Activated CD4-positive, alpha-beta memory T cell treated with anti-CD3 and anti-CD28 coated beads for 36 hours (primary cell): Measurements from ENCODE around the gene DAGLA. TPM values are rescaled to one million over a fixed set of nuclear protein-coding genes. Genes with fewer than 3 reads are reported as not detected.

Experiments used
- CTCF ChIA-PET: fragments of 350-600 bp; sonication (Branson Sonifier 250); formaldehyde crosslinking; loops from one replicate; lab custom pipeline; 2021; ENCODE audit warnings: antibody characterized with exemption, inconsistent platforms; lab: Charles Lee
- POLR2A ChIA-PET: fragments of 350-600 bp; sonication (Branson Sonifier 250); formaldehyde crosslinking; loops from one replicate; lab custom pipeline; 2021; ENCODE audit warnings: antibody characterized with exemption; lab: Charles Lee
- DNase-seq: peaks from one replicate; pipeline ENCODE4 v3.0.0-alpha.2; 2020
- H3K27ac Mint-ChIP-seq: one replicate; pipeline ENCODE4 v1.8.0; 2021; ENCODE audit warnings: mixed read lengths
- H3K27me3 Mint-ChIP-seq: one replicate; pipeline ENCODE4 v1.8.0; 2021; ENCODE audit warnings: mixed read lengths
- H3K36me3 Mint-ChIP-seq: one replicate; pipeline ENCODE4 v1.8.0; 2021; ENCODE audit warnings: mixed read lengths
- H3K4me1 Mint-ChIP-seq: one replicate; pipeline ENCODE4 v1.8.0; 2021; ENCODE audit warnings: low read depth, mixed read lengths
- H3K4me3 Mint-ChIP-seq: one replicate; pipeline ENCODE4 v1.8.0; 2021; ENCODE audit warnings: mild to moderate bottlenecking, mixed read lengths
- H3K9me3 Mint-ChIP-seq: one replicate; pipeline ENCODE4 v1.8.0; 2021; ENCODE audit warnings: mixed read lengths
- intact Hi-C: fragments of 100-400 bp; cut with micrococcal nuclease; formaldehyde crosslinking; loops from one replicate; pipeline ENCODE4 v1.15.1; 2023
- total RNA-seq, 2 experiments: library from RNA; stranded (reverse); gene quantifications; one replicate each; pipeline ENCODE4 v1.2.3, GENCODE V29; 2021

The DAGLA gene
- total RNA-seq, 2 experiments from 2014 or later = 0.12 to 0.15 TPM

DNA sequence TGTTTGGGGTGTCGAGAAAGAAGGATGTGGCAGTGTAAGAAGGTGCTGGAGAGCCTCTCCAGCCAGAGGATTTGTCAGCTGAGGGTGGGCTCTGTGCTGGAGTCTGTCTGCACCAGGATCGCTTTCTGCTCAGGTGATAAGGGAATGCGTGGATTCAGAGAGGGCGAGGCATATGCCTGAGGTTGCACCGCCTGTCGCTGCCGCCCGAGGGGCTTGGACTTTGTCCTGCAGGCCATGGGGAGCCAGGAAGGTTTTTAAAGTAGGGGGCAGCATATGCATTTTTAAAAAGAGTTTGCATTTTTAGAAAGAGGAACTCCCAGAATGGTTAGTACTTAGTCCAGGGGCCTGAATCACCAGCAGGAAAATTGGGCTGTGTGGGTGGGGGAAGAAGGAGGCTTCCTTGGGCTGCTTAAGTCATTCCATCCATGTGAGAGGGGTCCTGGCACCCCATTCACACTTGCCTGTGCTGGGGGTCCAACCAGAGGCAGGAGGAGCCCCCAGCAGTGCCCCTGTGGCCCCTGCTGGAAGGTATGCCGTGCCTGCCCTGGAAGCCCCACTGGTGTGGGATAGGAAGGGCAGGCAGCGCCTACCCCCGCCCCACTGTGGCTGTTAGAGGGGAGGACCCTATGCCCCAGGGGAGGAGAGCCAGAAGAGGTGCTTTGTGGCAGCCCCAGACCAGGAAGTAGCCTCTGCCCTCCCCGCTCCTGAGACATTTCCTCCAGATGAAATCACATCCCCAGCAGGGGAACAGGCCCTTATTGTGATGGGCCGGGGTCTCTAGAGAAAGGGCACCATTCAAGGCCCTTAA, 36.5 kb downstream of the DAGLA start:
- Mint-ChIP-seq H3K27ac (no peak overlapping the region), H3K36me3 (no peaks in the 10 kb centered on the region), H3K4me1 (no peaks in the 10 kb centered on the region), H3K27me3 (no peaks in the 10 kb centered on the region), H3K4me3 (no peak overlapping the region), H3K9me3 (no peaks in the 10 kb centered on the region)
- CTCF ChIA-PET = interaction anchor here (0.7 kb wide), 1 partner anchor 78 kb away, joined by 3 read pairs; no protein-coding TSS in a partner anchor
- POLR2A ChIA-PET = no interaction called here
- intact Hi-C loops = no loop called here
- no peak for DNase-seq

- intact Hi-C loops = no loop called here
- Mint-ChIP-seq H3K27me3 (no peaks in the 10 kb centered on the region), H3K4me1 (no peaks in the 10 kb centered on the region), H3K27ac (no peak overlapping the region), H3K4me3 (no peak overlapping the region), H3K9me3 (no peaks in the 10 kb centered on the region), H3K36me3 (no peaks in the 10 kb centered on the region)
- no peak for DNase-seq
- ChIA-PET POLR2A (no interaction called here), CTCF (interaction anchor here (2.0 kb wide), 1 partner anchor 16 kb away, joined by 6 read pairs; no protein-coding TSS in a partner anchor)
These were observed 37.3 kb downstream of the DAGLA start for GRCh38 chr11:61717286-61718033.

DNA sequence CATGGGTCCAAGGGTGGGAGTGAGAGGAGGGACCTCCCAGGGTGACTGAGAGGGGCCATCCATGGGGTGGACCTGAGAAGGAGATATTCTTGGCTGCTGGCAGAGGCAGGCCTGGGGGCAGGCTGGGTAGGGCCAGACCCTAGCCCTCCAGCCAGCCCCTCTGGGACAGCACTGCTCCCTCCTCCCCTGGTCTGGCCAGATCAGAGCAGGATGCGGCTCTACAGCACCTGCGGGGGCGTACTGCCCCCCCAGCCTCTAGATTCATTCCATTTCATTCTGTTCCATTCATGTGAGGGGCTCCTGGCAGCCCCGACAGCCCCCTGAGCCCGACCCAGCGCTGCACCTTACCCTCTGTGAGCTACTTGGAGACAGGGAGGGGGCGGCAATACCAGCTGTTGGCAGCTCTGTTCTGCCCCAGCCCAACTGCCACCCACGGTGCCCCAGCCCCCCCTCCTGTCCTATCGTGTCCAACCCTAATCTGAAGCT, 37.9 kb downstream of the DAGLA start:
- intact Hi-C loops = no loop called here
- Mint-ChIP-seq H3K27ac (no peak overlapping the region), H3K4me3 (no peak overlapping the region), H3K9me3 (no peaks in the 10 kb centered on the region), H3K36me3 (no peaks in the 10 kb centered on the region), H3K4me1 (no peaks in the 10 kb centered on the region), H3K27me3 (no peaks in the 10 kb centered on the region)
- CTCF ChIA-PET = interaction anchor here (2.0 kb wide), 1 partner anchor 15 kb away, joined by 6 read pairs; no protein-coding TSS in a partner anchor
- POLR2A ChIA-PET = no interaction called here
- DNase-seq = no peak

GRCh38 chr11:61718621-61719302, 38.6 kb downstream of the DAGLA start:
- intact Hi-C loops = no loop called here
- DNase-seq = no peak
- H3K27me3 Mint-ChIP-seq = no peaks in the 10 kb centered on the region
- ChIA-PET CTCF (interaction anchor here (2.0 kb wide), 1 partner anchor 14 kb away, joined by 6 read pairs; no protein-coding TSS in a partner anchor), POLR2A (no interaction called here)
- no peaks in the 10 kb centered on the region for H3K9me3 Mint-ChIP-seq
- no peaks in the 10 kb centered on the region for H3K36me3 Mint-ChIP-seq
- no peaks in the 10 kb centered on the region for H3K4me1 Mint-ChIP-seq
- H3K27ac Mint-ChIP-seq = no peak overlapping the region
- no peak overlapping the region for H3K4me3 Mint-ChIP-seq

- Mint-ChIP-seq H3K27ac (no peak overlapping the region), H3K4me3 (no peak overlapping the region), H3K4me1 (no peaks in the 10 kb centered on the region), H3K27me3 (no peaks in the 10 kb centered on the region), H3K9me3 (no peaks in the 10 kb centered on the region), H3K36me3 (no peaks in the 10 kb centered on the region)
- DNase-seq = no peak
- POLR2A ChIA-PET = no interaction called here
- CTCF ChIA-PET = no interaction called here
- intact Hi-C loops = no loop called here
These were observed 39.8 kb downstream of the DAGLA start for GRCh38 chr11:61719978-61720377.

DNA sequence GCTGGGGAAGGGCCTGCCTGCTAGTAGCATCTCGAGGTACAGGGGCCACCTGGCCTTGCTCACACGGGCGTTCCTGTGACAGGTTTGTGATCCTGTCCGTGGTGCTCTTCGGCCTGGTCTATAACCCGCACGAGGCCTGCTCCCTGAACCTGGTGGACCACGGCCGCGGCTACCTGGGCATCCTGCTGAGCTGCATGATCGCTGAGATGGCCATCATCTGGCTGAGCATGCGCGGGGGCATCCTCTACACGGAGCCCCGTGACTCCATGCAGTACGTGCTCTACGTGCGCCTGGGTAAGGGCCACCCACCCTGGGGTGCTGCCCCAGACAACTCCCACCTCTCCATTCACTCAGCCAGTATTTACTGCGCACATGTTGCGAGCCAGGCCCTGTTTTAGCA, 40.4 kb downstream of the DAGLA start:
- Mint-ChIP-seq H3K9me3 (no peaks in the 10 kb centered on the region), H3K4me1 (no peaks in the 10 kb centered on the region), H3K36me3 (no peaks in the 10 kb centered on the region), H3K27ac (no peak overlapping the region), H3K27me3 (no peaks in the 10 kb centered on the region), H3K4me3 (no peak overlapping the region)
- intact Hi-C loops = no loop called here
- ChIA-PET POLR2A (no interaction called here), CTCF (interaction anchor here (2.6 kb wide), 1 partner anchor 13 kb away, joined by 13 read pairs; no protein-coding TSS in a partner anchor)
- DNase-seq = no peak

DNA sequence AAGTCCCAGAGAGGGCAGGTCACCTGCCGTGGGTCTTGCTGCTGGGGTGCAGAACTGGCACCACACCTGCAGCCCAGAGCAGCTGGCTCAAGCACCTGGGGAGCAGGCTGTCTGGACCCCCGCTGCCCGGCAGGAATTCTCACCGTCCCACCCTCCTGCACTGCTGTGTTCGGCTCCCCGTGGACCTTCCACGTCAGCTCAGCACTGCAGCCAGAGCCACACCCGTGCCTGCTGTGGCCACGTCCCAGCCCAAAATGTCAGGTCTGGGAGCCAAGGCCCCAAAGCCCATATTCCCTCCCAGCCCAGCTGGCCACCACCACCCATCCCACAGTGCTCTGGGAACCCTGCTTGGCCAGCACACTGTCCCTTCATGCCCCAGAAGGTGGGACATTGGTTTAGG, 44.2 kb downstream of the DAGLA start:
- POLR2A ChIA-PET = no interaction called here
- no peak for DNase-seq
- Mint-ChIP-seq H3K36me3 (no peaks in the 10 kb centered on the region), H3K27ac (no peak overlapping the region), H3K4me1 (no peaks in the 10 kb centered on the region), H3K4me3 (no peak overlapping the region), H3K27me3 (no peaks in the 10 kb centered on the region), H3K9me3 (no peaks in the 10 kb centered on the region)
- CTCF ChIA-PET = interaction anchor here (1.8 kb wide), 1 partner anchor 9 kb away, joined by 11 read pairs; no protein-coding TSS in a partner anchor
- intact Hi-C loops = no loop called here

- Mint-ChIP-seq H3K9me3 (no peaks in the 10 kb centered on the region), H3K27ac (no peak overlapping the region), H3K27me3 (no peaks in the 10 kb centered on the region), H3K36me3 (no peaks in the 10 kb centered on the region), H3K4me3 (no peak overlapping the region), H3K4me1 (no peaks in the 10 kb centered on the region)
- ChIA-PET CTCF (no interaction called here), POLR2A (no interaction called here)
- intact Hi-C loops = no loop called here
- no peak for DNase-seq
These were observed 45.6 kb downstream of the DAGLA start for GRCh38 chr11:61725781-61726231.

DNA sequence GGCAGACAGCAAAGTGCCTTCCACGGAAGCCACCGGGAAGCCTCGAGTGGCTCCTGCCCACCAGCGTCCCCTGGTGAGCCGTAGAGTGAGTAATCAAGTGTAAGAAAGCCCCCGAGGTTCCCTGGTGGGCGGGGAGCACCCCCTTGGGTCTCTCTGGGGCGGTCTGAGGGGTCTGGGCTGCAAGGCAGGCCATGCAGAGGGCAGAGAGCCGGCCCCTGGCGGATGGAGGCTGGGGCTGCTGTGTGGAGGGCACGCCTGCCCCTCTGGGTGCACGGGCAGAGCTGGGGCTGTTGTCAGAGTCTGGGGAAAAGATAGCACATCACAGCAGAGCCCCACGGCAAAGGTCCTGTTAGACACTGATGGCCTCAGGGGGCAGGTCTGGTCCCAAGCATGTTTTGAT, 46.6 kb downstream of the DAGLA start:
- Mint-ChIP-seq H3K27ac (no peak overlapping the region), H3K27me3 (no peaks in the 10 kb centered on the region), H3K9me3 (no peaks in the 10 kb centered on the region), H3K36me3 (no peaks in the 10 kb centered on the region), H3K4me1 (no peaks in the 10 kb centered on the region), H3K4me3 (no peak overlapping the region)
- ChIA-PET CTCF (interaction anchor here (1.0 kb wide), 1 partner anchor 55 kb away, joined by 4 read pairs; no protein-coding TSS in a partner anchor), POLR2A (no interaction called here)
- intact Hi-C loops = no loop called here
- DNase-seq = no peak

DNA sequence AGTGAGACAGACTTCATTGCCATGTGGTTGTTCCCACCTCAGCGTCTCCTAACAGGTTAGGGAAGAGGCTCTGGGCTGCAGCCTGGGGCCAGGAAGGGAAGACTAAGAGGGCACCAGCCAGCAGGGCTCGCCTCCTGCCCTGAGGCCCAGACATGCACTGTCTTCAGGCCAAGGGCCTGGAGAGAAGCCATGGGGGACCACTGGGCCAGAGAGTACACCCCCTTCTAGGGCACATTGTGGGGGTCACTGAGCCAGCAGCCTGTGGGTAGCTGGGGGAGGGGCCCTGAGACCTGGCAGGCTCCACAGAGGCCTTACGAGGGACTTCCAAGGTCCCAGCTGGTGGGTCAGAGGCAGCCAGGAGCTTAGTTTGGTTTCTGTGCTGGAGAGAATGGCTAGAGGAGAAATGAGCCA, 47.2 kb downstream of the DAGLA start:
- H3K4me1 Mint-ChIP-seq = no peaks in the 10 kb centered on the region

DNA sequence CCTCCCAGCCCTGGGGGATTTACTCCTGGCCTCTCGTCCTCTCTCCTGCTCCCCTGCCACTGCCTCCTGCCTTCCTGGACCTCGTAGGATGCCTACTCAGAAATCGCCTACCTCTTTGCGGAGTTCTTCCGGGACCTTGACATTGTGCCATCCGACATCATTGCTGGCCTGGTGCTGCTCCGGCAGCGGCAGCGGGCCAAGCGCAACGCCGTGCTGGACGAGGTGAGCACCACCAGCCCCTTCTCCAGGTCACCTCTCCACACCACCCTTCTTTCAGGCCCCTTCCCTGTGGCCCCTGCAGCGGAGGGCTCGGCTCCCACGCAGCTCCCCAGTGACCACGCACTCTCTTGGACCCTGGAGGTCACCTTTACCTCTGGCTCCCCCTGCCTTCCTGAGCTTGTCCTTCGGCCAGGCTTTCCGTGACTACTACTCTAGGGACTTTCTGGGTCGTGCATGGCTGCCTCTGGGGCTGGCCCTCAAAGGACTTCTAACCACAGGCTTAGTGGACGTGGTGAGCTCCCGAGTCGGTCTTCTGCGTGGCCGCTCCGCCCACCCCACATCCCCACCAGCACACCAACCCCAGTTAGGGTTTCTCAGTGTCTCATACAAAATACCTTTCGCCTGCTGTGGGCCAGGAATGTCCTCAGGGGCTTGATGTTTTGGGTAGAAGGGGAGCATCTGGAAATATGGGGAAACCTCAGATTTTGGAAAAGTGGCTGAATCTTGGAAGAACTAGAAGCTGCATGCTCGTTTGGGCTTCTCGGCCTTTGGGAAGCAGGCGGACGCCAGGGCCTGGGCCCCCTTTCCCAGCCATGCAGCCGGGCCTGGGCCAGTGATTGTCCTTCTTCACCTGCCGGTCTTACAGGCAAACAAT, 48.1 kb downstream of the DAGLA start:
- intact Hi-C loops = no loop called here
- Mint-ChIP-seq H3K27me3 (no peaks in the 10 kb centered on the region), H3K9me3 (no peaks in the 10 kb centered on the region), H3K36me3 (no peaks in the 10 kb centered on the region), H3K4me3 (no peak overlapping the region), H3K4me1 (peaks cover 1% of the 10 kb centered on the region), H3K27ac (no peak overlapping the region)
- ChIA-PET POLR2A (no interaction called here), CTCF (no interaction called here)
- DNase-seq = no peak

More for the DNA sequence above, 47.2 kb downstream of the DAGLA start:
- POLR2A ChIA-PET = no interaction called here
- no peak for DNase-seq
- Mint-ChIP-seq H3K27ac (no peak overlapping the region), H3K9me3 (no peaks in the 10 kb centered on the region), H3K27me3 (no peaks in the 10 kb centered on the region), H3K36me3 (no peaks in the 10 kb centered on the region), H3K4me3 (no peak overlapping the region)
- intact Hi-C loops = no loop called here
- CTCF ChIA-PET = no interaction called here
